GM12892 (cell line): ENCODE data around the gene GRID1.
"Not testable (repeated sequence)": the region's sequence is repeated elsewhere in the genome, so short reads cannot be mapped to it uniquely, and the experiment has no call there.

Experiments used
- DNase-seq: peaks from one replicate; pipeline ENCODE4 v3.0.0; 2011; ENCODE audit not compliant: insufficient read length
- FAIRE-seq: peaks from 2 replicates; lab custom pipeline; 2011; peaks lifted over from hg19 to GRCh38; lab: Jason Lieb, UNC
- POLR2A ChIP-seq: IDR thresholded peaks from 2 replicates; pipeline ENCODE4 v1.6.1; 2011; ENCODE audit warnings: low read depth, low read length, control low read depth
- POLR2AphosphoS5 ChIP-seq: IDR thresholded peaks from 2 replicates; pipeline ENCODE4 v1.6.1; 2011; ENCODE audit warnings: low read depth, low read length, control low read depth
- TAF1 ChIP-seq: IDR thresholded peaks from 2 replicates; pipeline ENCODE4 v1.6.1; 2011; ENCODE audit warnings: low read depth, mild to moderate bottlenecking, control low read depth, low read length, borderline replicate concordance

Gene GRID1

DNA sequence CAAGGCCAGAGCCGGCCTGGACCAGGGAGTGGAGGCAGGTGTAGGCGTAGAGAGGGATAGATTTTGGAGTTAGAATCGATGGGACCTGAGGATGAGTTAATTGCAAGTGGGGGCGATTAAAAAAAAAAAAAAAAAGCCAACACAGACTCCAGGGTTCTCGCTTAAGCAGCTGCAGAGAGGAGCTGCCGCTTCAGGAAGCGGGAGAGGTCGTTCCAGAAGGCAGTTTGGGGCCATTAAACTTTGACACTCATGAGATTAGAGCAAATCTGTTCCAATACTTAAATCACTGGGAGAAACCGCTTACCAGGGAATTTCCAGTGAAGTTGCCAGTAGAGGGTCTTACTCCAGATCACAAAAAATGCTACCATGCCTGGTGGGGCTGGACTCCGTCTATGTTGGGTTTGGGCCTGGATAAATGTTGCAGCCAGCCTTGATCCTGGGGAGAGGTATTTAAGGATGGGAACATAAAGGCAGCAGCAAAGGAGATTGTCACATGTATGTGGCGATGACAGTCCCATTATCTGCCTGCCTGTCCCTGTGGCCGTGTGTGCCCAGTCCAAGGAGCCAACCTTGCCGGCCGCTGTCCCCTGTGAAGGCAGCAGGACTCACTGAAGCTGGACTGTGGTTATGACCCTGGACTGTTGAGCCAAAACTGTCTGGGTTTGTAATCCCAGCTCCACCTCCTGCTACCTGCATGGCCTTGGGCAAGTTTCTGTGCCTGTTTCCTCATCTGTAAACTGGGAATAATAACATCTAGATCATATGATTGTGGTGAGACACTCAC, 23.9 kb upstream of the GRID1 start:
- no peak for DNase-seq
- no peak for TF ChIP-seq POLR2A
- FAIRE-seq: peak; percentile 72

DNA sequence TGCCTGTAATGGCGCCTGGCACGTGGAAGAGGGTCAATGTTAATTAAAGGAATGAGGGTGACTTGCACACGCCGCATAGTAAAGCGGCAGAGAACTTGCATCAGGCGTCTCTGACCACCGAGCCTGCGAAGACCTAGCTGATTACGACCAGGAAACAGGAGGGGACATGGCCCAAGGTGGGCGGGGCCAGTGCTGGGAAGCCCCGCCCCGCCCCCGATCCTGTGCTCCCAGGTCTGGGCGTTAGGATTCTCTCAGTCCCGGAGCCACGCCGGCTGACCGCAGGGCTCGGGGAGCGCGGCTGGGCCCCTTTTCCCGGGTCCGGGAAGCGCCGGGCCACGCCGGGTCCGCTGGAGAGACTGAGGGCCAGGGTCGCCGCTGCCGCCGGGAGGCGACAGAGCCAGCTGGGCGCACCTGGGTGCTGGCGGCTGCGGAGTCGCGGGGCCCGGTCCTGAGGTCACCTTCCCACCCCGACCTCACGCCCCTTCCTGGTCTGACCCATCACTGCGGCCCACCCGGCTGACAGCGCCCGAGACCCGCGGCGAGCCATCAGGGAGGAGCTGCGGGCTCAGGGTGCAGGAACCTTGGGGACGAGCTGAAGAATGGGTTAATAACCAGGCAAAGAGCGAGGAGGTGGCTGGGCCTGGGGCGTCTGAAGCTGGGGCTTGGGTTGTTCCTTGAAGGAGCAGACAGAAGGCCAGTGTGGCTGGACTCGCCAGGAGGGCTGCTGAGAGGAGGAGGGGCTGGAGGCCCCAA, 23.0 kb upstream of the GRID1 start:
- FAIRE-seq (peak; percentile 98), DNase-seq (no peak)
- TF ChIP-seq POLR2A: peak; percentile 48; the same call in 1 of the 2 replicates
- TF ChIP-seq TAF1: no peak
- TF ChIP-seq POLR2AphosphoS5: peak; percentile 51; the same call in 1 of the 2 replicates

DNA sequence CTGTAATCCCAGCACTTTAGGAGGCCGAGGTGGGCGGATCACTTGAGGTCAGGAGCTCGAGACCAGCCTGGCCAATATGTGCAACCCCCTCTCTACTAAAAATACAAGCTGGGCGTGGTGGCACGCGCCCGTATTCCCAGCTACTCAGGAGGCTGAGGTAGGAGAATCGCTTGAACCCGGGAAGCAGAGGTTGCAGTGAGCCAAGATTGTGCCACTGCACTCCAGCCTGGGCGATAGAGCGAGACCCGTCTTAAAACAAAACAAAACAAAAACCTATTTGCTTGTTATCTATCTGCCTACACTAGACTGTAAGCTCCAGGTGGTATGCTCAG, 22.5 kb upstream of the GRID1 start:
- not testable (repeated sequence) for FAIRE-seq, DNase-seq

DNA sequence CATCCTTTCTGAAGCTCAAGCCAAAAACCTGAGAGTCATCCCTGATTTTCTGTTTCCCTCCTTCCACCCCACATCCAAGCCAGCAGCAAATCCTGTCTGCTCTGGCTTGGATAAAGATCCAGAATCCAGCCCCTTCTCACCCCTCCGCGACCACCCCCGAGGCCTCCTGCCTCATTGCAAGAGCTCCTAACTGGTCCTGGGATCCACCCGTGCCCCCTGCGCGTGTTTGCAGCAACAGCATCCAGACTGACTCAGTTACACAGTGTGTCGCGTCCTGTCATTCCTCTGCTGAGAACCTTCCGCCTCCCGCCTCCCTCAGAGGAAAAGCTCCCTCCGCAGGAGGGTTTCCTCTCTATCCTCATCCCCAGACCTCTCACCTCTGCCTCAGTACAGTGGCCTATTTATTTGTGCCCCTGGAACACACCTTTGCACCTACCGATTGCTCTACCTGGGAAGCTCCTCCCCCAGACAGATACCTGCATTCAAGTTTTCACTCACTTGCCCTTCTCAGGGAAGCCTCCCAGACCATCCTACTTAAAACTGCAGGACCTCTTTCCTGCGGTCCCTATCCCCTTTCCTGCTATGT, 21.6 kb upstream of the GRID1 start:
- DNase-seq (no peak), FAIRE-seq (no peak)
- TF ChIP-seq POLR2AphosphoS5 (no peak), POLR2A (no peak), TAF1 (no peak)

DNA sequence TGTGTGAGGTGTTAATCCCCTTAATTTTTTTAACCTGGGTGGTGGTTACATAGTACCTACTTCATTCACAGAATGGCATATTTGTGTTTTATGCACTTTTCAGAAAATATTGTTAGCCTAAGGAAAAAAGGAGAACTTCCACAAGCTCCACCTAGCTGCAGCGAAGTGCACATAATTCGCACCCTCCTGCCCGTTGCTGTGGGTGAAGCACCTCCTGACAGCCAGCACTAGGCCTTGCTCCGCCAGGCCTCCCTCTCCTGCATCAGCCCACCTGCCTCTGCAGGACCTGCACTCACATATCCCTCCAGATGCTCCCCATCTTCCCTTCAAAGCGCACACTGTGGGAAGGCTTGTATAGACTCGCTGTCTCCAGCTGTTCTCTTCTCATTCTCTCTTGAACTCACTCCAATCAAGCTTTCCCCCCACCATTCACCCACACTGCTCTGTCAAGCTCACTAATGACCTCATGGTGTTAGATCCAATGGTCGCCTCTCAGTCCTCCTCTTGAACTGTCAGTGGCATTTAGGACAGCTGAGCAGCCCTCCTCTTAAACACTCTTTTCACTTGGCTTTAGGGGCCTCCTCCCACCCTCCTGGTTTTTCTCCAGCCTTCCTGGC, 20.7 kb upstream of the GRID1 start:
- TF ChIP-seq TAF1 (no peak), POLR2AphosphoS5 (no peak), POLR2A (no peak)
- FAIRE-seq: no peak
- no peak for DNase-seq

DNA sequence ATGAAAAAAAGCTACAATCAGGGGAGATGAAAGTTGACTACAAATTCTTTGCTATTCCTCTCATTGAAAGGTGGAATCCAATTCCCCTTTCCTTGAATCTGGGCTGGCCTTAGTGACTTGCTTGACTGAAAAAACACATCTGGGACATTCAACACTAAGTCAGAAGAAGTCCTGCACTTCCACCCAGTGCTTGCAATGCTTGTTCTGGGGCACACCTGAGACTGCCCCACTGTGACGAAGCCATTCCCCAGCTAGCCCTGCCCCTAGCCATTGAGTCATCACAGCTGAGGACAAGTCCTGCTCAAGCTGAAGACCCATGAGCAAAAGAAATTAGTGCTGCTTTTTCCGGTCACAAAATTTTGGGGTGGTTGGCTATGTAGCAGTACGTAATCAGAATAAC, 19.2 kb upstream of the GRID1 start:
- DNase-seq (no peak), FAIRE-seq (no peak)
- TF ChIP-seq POLR2A (no peak), TAF1 (no peak), POLR2AphosphoS5 (no peak)

DNA sequence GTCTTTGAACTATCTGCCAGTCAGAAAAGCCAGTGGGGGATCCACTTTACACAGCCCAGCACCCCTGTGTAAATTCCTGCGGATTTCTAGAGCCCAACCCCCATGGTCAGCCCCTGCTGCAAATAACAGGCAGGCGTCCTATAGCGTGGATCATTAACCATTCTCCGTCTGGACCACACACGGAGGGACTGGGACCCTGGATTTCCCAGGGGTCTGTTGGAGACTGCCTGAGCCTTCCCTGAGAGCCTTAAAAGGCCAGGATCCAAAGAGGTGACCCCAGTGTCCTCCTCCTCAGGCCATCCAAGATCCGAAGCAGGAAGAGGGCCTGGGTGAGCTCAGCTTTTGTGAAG, 11.2 kb upstream of the GRID1 start:
- FAIRE-seq (no peak), DNase-seq (no peak)
- no peak for TF ChIP-seq TAF1
- no peak for TF ChIP-seq POLR2AphosphoS5
- no peak for TF ChIP-seq POLR2A

DNA sequence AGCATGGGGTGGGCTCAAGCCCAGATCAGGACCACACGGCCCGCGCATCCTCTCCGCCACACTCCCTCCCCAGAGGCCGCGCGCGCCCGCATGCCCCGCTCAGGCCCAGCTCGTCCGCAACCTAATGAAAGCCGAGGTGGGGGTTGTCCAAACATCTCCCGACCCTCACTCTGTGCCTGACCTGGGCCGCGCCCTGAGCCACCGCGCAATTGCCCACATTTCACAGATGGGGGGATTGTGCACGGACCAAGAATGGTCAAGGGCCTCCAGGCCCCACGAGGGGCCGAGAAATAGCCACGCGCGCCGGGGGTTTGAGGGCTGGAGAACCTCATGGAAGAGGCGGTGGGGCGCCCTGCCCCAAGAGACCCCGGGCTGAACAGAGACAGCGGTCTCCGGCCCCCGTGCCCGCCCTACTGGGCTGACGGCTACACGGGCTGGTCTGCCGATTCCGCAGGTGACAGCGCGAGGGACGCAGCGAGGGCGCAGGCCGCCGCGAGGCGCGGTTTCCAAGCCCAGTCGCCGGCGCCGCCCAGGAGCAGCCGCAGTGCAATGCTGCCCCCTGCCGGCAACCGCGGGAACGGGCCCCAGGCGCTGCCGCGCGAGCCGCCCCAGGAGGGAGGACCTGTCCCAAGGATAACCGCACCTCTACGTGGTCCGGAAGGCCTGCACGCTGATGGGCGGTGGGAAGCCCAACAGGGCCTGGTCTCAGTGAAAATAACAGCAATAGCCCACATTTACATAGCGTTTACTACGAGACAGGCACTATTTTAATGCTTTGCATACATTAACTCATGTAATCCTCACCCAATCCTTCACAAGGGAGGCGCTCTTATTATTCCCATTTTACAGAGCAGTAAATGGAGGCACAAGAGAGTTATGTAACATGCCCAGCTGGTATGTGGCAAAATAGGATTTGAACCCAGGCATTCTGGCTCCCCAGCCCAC, 10.5 kb upstream of the GRID1 start:
- peak; percentile 91 for DNase-seq
- peak; percentile 99 for FAIRE-seq
- no peak for TF ChIP-seq POLR2AphosphoS5
- TF ChIP-seq POLR2A: no peak
- no peak for TF ChIP-seq TAF1

DNA sequence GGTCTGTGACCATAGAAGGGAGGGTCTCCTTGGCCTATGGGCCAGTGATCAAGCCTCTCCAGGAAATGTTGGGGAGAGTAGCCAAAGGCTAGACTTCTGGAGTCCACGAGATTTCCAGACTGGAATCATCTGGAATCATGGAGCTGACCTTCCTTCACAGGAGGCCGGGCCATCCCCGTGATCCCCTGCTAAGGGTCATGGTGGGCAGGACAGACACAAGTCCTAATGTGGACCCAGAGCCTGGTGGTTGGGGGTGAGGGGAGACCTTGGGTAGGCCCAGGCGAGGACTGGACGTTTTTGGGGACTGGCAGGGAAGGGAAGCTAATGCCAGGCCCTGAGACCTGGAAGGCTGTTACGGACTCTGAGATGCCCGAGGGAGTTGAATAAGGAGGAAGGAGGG, 9.8 kb upstream of the GRID1 start:
- no peak for TF ChIP-seq POLR2A
- DNase-seq (no peak), FAIRE-seq (no peak)

DNA sequence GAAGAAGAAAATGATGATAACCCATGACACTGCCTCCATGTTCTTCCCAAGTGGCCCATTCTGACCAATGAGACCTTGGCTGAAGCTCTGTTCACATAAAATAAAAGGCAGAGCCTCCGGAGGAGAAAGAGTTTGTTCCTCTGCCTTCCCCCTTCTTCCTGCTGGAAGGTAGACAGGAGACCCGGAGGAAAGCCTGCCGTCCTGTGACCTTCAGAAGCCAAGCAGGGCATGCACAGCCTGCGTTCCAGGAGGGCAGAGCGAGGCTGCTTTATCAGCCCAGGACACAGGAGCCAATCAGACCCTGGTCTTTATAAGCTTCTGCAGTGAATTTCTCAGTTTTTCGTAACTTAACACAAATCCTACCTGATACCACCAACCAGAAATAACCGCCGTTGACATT, 8.6 kb upstream of the GRID1 start:
- FAIRE-seq (no peak), DNase-seq (no peak)
- TF ChIP-seq TAF1: no peak
- no peak for TF ChIP-seq POLR2A
- no peak for TF ChIP-seq POLR2AphosphoS5

DNA sequence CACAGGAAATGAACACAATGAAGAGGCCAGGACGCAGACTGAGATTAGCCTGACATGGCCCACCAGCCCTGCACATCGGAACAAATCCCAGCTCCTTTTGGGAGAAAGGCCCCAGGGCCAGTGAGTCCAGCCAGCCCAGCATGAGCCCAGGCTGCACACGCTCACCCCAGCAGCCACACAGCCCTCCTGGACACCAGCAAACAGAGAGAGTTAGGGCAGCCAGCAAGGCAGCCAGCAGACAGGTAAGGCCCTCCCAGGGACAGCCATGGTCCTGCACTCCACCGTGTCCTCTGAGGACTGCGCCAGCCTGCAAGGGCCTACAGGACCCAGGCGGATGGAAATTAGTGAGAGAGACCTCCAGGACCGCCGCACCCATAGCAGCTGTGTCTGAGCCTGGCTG, 8.1 kb upstream of the GRID1 start:
- no peak for FAIRE-seq
- TF ChIP-seq POLR2AphosphoS5 (no peak), POLR2A (no peak), TAF1 (no peak)
- DNase-seq: no peak
